ENCODE results near the gene CLEC2L.

DNA sequence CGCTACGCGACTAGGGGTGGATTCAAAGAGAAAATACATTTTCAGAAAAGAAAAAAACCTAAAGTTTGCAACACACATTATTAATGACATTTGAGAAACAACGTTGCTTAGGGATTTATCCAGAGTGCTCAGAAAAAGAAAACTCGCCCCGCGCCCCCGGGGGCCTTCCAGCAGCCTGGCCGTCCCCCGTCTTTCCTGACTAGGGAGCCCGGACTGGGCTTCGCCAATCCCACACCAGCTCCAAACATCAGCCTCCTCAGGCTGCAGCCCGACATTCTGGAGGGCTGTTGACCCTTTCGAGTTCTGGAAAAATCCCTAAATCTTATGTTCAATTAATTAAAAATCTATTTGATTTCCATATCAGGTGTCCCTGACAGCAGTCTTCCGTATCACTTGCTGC, 48.6 kb downstream of the CLEC2L start:
- TF ChIP-seq EZH2 (IDR thresholded peaks at IDR 0.05; ENCODE audit: borderline replicate concordance, insufficient read depth, low read length, poor library complexity, severe bottlenecking) (no peak), MXI1 (conservative IDR thresholded peaks at IDR 0.05; ENCODE audit: poor library complexity, severe bottlenecking) (no peak)

Data from neural cell (in vitro differentiated cells).